ENCODE data around the gene IGHMBP2.

Gene IGHMBP2

GRCh38 chr11:68905421-68906360 is 2.0 kb downstream of the IGHMBP2 start:
- no peak for TF ChIP-seq POU2F2 (IDR thresholded peaks at IDR 0.05; ENCODE audit: low read depth, low read length)
- no peak for TF ChIP-seq POLR2A (IDR thresholded peaks at IDR 0.05; ENCODE audit: low read depth, low read length)
- no peak for TF ChIP-seq POLR2AphosphoS5 (IDR thresholded peaks at IDR 0.05; ENCODE audit: low read depth, low read length)
- TF ChIP-seq SPI1 (IDR thresholded peaks at IDR 0.05; ENCODE audit: low read depth, low read length): no peak
- no peak for TF ChIP-seq PAX5 (IDR thresholded peaks at IDR 0.05; ENCODE audit: insufficient read depth, low read length, severe bottlenecking)
- TF ChIP-seq TAF1 (IDR thresholded peaks at IDR 0.05; ENCODE audit: low read depth, low read length): no peak
- FAIRE-seq (no peak), DNase-seq (ENCODE audit: insufficient read length, low spot score) (no peak)

- TF ChIP-seq PAX5 (IDR thresholded peaks at IDR 0.05; ENCODE audit: insufficient read depth, low read length, severe bottlenecking) (no peak), TAF1 (IDR thresholded peaks at IDR 0.05; ENCODE audit: low read depth, low read length) (no peak), POU2F2 (IDR thresholded peaks at IDR 0.05; ENCODE audit: low read depth, low read length) (no peak), POLR2A (IDR thresholded peaks at IDR 0.05; ENCODE audit: low read depth, low read length) (no peak), POLR2AphosphoS5 (IDR thresholded peaks at IDR 0.05; ENCODE audit: low read depth, low read length) (no peak), SPI1 (IDR thresholded peaks at IDR 0.05; ENCODE audit: low read depth, low read length) (no peak)
- FAIRE-seq: no peak
- no peak for DNase-seq (ENCODE audit: insufficient read length, low spot score)
Observed at GRCh38 chr11:68908273-68908672, 4.6 kb downstream of the IGHMBP2 start.

- no peak for DNase-seq (ENCODE audit: insufficient read length, low spot score)
- no peak for FAIRE-seq
- TF ChIP-seq SPI1 (IDR thresholded peaks at IDR 0.05; ENCODE audit: low read depth, low read length): no peak
Observed at GRCh38 chr11:68910965-68911364, 7.3 kb downstream of the IGHMBP2 start.

- DNase-seq (ENCODE audit: insufficient read length, low spot score) (no peak), FAIRE-seq (no peak)
- TF ChIP-seq POU2F2 (IDR thresholded peaks at IDR 0.05; ENCODE audit: low read depth, low read length): no peak
- TF ChIP-seq PAX5 (IDR thresholded peaks at IDR 0.05; ENCODE audit: insufficient read depth, low read length, severe bottlenecking): no peak
- TF ChIP-seq TAF1 (IDR thresholded peaks at IDR 0.05; ENCODE audit: low read depth, low read length): no peak
- TF ChIP-seq POLR2A (IDR thresholded peaks at IDR 0.05; ENCODE audit: low read depth, low read length): no peak
- no peak for TF ChIP-seq POLR2AphosphoS5 (IDR thresholded peaks at IDR 0.05; ENCODE audit: low read depth, low read length)
- TF ChIP-seq SPI1 (IDR thresholded peaks at IDR 0.05; ENCODE audit: low read depth, low read length): no peak
Observed at GRCh38 chr11:68911731-68912130, 8.0 kb downstream of the IGHMBP2 start.

- no peak for TF ChIP-seq PAX5 (IDR thresholded peaks at IDR 0.05; ENCODE audit: insufficient read depth, low read length, severe bottlenecking)
- no peak for TF ChIP-seq SPI1 (IDR thresholded peaks at IDR 0.05; ENCODE audit: low read depth, low read length)
- no peak for TF ChIP-seq TAF1 (IDR thresholded peaks at IDR 0.05; ENCODE audit: low read depth, low read length)
- TF ChIP-seq POLR2AphosphoS5 (IDR thresholded peaks at IDR 0.05; ENCODE audit: low read depth, low read length): no peak
- no peak for TF ChIP-seq POLR2A (IDR thresholded peaks at IDR 0.05; ENCODE audit: low read depth, low read length)
- no peak for TF ChIP-seq POU2F2 (IDR thresholded peaks at IDR 0.05; ENCODE audit: low read depth, low read length)
- FAIRE-seq (no peak), DNase-seq (ENCODE audit: insufficient read length, low spot score) (no peak)
Observed at GRCh38 chr11:68912254-68912653, 8.6 kb downstream of the IGHMBP2 start.

- no peak for TF ChIP-seq POLR2A (IDR thresholded peaks at IDR 0.05; ENCODE audit: low read depth, low read length)
- TF ChIP-seq PAX5 (IDR thresholded peaks at IDR 0.05; ENCODE audit: insufficient read depth, low read length, severe bottlenecking): no peak
- TF ChIP-seq POU2F2 (IDR thresholded peaks at IDR 0.05; ENCODE audit: low read depth, low read length): no peak
- TF ChIP-seq SPI1 (IDR thresholded peaks at IDR 0.05; ENCODE audit: low read depth, low read length): no peak
- TF ChIP-seq TAF1 (IDR thresholded peaks at IDR 0.05; ENCODE audit: low read depth, low read length): no peak
- TF ChIP-seq POLR2AphosphoS5 (IDR thresholded peaks at IDR 0.05; ENCODE audit: low read depth, low read length): no peak
- DNase-seq (ENCODE audit: insufficient read length, low spot score): no peak
- FAIRE-seq: no peak
Observed at GRCh38 chr11:68913188-68913587, 9.5 kb downstream of the IGHMBP2 start.

- TF ChIP-seq TAF1 (IDR thresholded peaks at IDR 0.05; ENCODE audit: low read depth, low read length) (no peak), PAX5 (IDR thresholded peaks at IDR 0.05; ENCODE audit: insufficient read depth, low read length, severe bottlenecking) (no peak), POLR2AphosphoS5 (IDR thresholded peaks at IDR 0.05; ENCODE audit: low read depth, low read length) (no peak), POU2F2 (IDR thresholded peaks at IDR 0.05; ENCODE audit: low read depth, low read length) (no peak), SPI1 (IDR thresholded peaks at IDR 0.05; ENCODE audit: low read depth, low read length) (no peak), POLR2A (IDR thresholded peaks at IDR 0.05; ENCODE audit: low read depth, low read length) (no peak)
- FAIRE-seq (no peak), DNase-seq (ENCODE audit: insufficient read length, low spot score) (no peak)
Observed at GRCh38 chr11:68914761-68915160, 11.1 kb downstream of the IGHMBP2 start.

- DNase-seq (ENCODE audit: insufficient read length, low spot score): no peak
- TF ChIP-seq PAX5 (IDR thresholded peaks at IDR 0.05; ENCODE audit: insufficient read depth, low read length, severe bottlenecking) (no peak), POLR2A (IDR thresholded peaks at IDR 0.05; ENCODE audit: low read depth, low read length) (no peak), POU2F2 (IDR thresholded peaks at IDR 0.05; ENCODE audit: low read depth, low read length) (no peak), TAF1 (IDR thresholded peaks at IDR 0.05; ENCODE audit: low read depth, low read length) (no peak), POLR2AphosphoS5 (IDR thresholded peaks at IDR 0.05; ENCODE audit: low read depth, low read length) (no peak), SPI1 (IDR thresholded peaks at IDR 0.05; ENCODE audit: low read depth, low read length) (no peak)
- no peak for FAIRE-seq
Observed at GRCh38 chr11:68916439-68916838, 12.7 kb downstream of the IGHMBP2 start.

GRCh38 chr11:68923614-68924013 is 19.9 kb downstream of the IGHMBP2 start:
- no peak for DNase-seq (ENCODE audit: insufficient read length, low spot score)
- no peak for FAIRE-seq
- no peak for TF ChIP-seq POU2F2 (IDR thresholded peaks at IDR 0.05; ENCODE audit: low read depth, low read length)
- TF ChIP-seq SPI1 (IDR thresholded peaks at IDR 0.05; ENCODE audit: low read depth, low read length): no peak
- TF ChIP-seq PAX5 (IDR thresholded peaks at IDR 0.05; ENCODE audit: insufficient read depth, low read length, severe bottlenecking): no peak
- TF ChIP-seq TAF1 (IDR thresholded peaks at IDR 0.05; ENCODE audit: low read depth, low read length): no peak
- no peak for TF ChIP-seq POLR2A (IDR thresholded peaks at IDR 0.05; ENCODE audit: low read depth, low read length)
- no peak for TF ChIP-seq POLR2AphosphoS5 (IDR thresholded peaks at IDR 0.05; ENCODE audit: low read depth, low read length)

Measured in GM12891 (cell line).